Stimulated activated naive CD8-positive, alpha-beta T cell treated with anti-CD3 and anti-CD28 coated beads, Interleukin-15, amount 100 ng/mL, for 72 hours (primary cell): Measurements from ENCODE around the gene COL23A1.

Experiments used
- ATAC-seq: fragments of 150-1000 bp; cut with Tn5 transposase; 2 replicates; pipeline ENCODE4 v1.10.0; 2021; ENCODE audit warnings: mild to moderate bottlenecking, moderate library complexity
- DNase-seq, 2 donors: peaks; one replicate each; pipeline ENCODE4 v3.0.0; 2021 to 2022
- H3K27ac Mint-ChIP-seq, 2 donors: one replicate each; pipeline ENCODE4 v1.8.0; 2022; ENCODE audit warnings: mild to moderate bottlenecking in 2 of 2, mixed read lengths in 2 of 2, moderate library complexity in 2 of 2
- H3K27me3 Mint-ChIP-seq: one replicate; pipeline ENCODE4 v1.8.0; 2022; ENCODE audit warnings: mixed read lengths
- H3K4me1 Mint-ChIP-seq: one replicate; pipeline ENCODE4 v1.8.0; 2022; ENCODE audit warnings: mild to moderate bottlenecking, mixed read lengths
- H3K4me3 Mint-ChIP-seq, 2 donors: one replicate each; pipeline ENCODE4 v1.8.0; 2022; ENCODE audit warnings: mild to moderate bottlenecking in 2 of 2, mixed read lengths in 2 of 2, moderate library complexity in 1 of 2
- H3K9me3 Mint-ChIP-seq, 2 donors: one replicate each; pipeline ENCODE4 v1.8.0; 2022; ENCODE audit warnings: mixed read lengths in 2 of 2

The COL23A1 gene

GRCh38 chr5:178277346-178277745 lies 312.8 kb downstream of the COL23A1 start:
- no peak for ATAC-seq
- H3K27ac Mint-ChIP-seq: peak overlapping the region in 1 of 2 donors; percentile 57

GRCh38 chr5:178274781-178275537 lies 315.2 kb downstream of the COL23A1 start:
- Mint-ChIP-seq H3K9me3 (no peaks in the 10 kb centered on the region), H3K27ac (no peak overlapping the region), H3K4me1 (peaks cover 11% of the 10 kb centered on the region), H3K27me3 (peaks cover 11% of the 10 kb centered on the region), H3K4me3 (no peak overlapping the region)
- no peak for ATAC-seq
- DNase-seq: no peak

More at GRCh38 chr5:178277346-178277745, 312.8 kb downstream of the COL23A1 start:
- DNase-seq: no peak
- H3K4me3 Mint-ChIP-seq: no peak overlapping the region
- H3K9me3 Mint-ChIP-seq: no peaks in the 10 kb centered on the region
- H3K27me3 Mint-ChIP-seq: peaks cover 18% of the 10 kb centered on the region
- peaks cover 17% of the 10 kb centered on the region for H3K4me1 Mint-ChIP-seq

GRCh38 chr5:178273665-178274541 lies 316.3 kb downstream of the COL23A1 start:
- Mint-ChIP-seq H3K27ac (no peak overlapping the region), H3K9me3 (no peaks in the 10 kb centered on the region), H3K27me3 (peaks cover under 1% of the 10 kb centered on the region), H3K4me1 (peaks cover under 1% of the 10 kb centered on the region), H3K4me3 (no peak overlapping the region)
- ATAC-seq: peak; percentile 35
- no peak for DNase-seq

- no peak for ATAC-seq
- peak overlapping the region in 1 of 2 donors; percentile 67 for H3K27ac Mint-ChIP-seq
- no peak for DNase-seq
- H3K27me3 Mint-ChIP-seq: no peaks in the 10 kb centered on the region
- H3K4me1 Mint-ChIP-seq: no peaks in the 10 kb centered on the region
- H3K4me3 Mint-ChIP-seq: no peak overlapping the region
- H3K9me3 Mint-ChIP-seq: no peaks in the 10 kb centered on the region
Measured at GRCh38 chr5:178273041-178273440, 317.2 kb downstream of the COL23A1 start.

- H3K27me3 Mint-ChIP-seq: no peaks in the 10 kb centered on the region
- peak; percentile 22 for ATAC-seq
- H3K4me1 Mint-ChIP-seq: no peaks in the 10 kb centered on the region
- H3K27ac Mint-ChIP-seq: peak overlapping the region in 1 of 2 donors; percentile 67
- no peak for DNase-seq
- no peak overlapping the region for H3K4me3 Mint-ChIP-seq
- H3K9me3 Mint-ChIP-seq: no peaks in the 10 kb centered on the region
Measured at GRCh38 chr5:178272591-178272990, 317.6 kb downstream of the COL23A1 start.

GRCh38 chr5:178271726-178272479 lies 318.3 kb downstream of the COL23A1 start:
- Mint-ChIP-seq H3K4me1 (no peaks in the 10 kb centered on the region), H3K4me3 (no peak overlapping the region), H3K9me3 (no peaks in the 10 kb centered on the region), H3K27ac (no peak overlapping the region), H3K27me3 (no peaks in the 10 kb centered on the region)
- no peak for DNase-seq
- ATAC-seq: no peak

- no peaks in the 10 kb centered on the region for H3K27me3 Mint-ChIP-seq
Measured at GRCh38 chr5:178271231-178271630, 319.0 kb downstream of the COL23A1 start.

GRCh38 chr5:178269499-178269898 lies 320.7 kb downstream of the COL23A1 start:
- no peaks in the 10 kb centered on the region for H3K9me3 Mint-ChIP-seq
- H3K4me3 Mint-ChIP-seq: no peak overlapping the region
- DNase-seq (no peak), ATAC-seq (no peak)
- H3K4me1 Mint-ChIP-seq: no peaks in the 10 kb centered on the region
- H3K27me3 Mint-ChIP-seq: no peaks in the 10 kb centered on the region
- no peak overlapping the region for H3K27ac Mint-ChIP-seq

More at GRCh38 chr5:178271231-178271630, 319.0 kb downstream of the COL23A1 start:
- no peaks in the 10 kb centered on the region for H3K9me3 Mint-ChIP-seq
- ATAC-seq (no peak), DNase-seq (no peak)
- no peaks in the 10 kb centered on the region for H3K4me1 Mint-ChIP-seq
- no peak overlapping the region for H3K4me3 Mint-ChIP-seq
- peak overlapping the region in 1 of 2 donors; percentile 6 for H3K27ac Mint-ChIP-seq

- H3K9me3 Mint-ChIP-seq: peaks cover 4 to 10% of the 10 kb centered on the region in 2 donors
- H3K4me3 Mint-ChIP-seq: no peak overlapping the region
Measured at GRCh38 chr5:178267876-178268275, 322.3 kb downstream of the COL23A1 start.

GRCh38 chr5:178267245-178267644 lies 322.9 kb downstream of the COL23A1 start:
- Mint-ChIP-seq H3K4me3 (no peak overlapping the region), H3K27me3 (no peaks in the 10 kb centered on the region), H3K27ac (no peak overlapping the region), H3K4me1 (no peaks in the 10 kb centered on the region), H3K9me3 (peaks cover 4 to 16% of the 10 kb centered on the region in 2 donors)
- ATAC-seq: no peak
- no peak for DNase-seq

More at GRCh38 chr5:178267876-178268275, 322.3 kb downstream of the COL23A1 start:
- no peaks in the 10 kb centered on the region for H3K4me1 Mint-ChIP-seq
- no peaks in the 10 kb centered on the region for H3K27me3 Mint-ChIP-seq
- ATAC-seq: no peak
- H3K27ac Mint-ChIP-seq: no peak overlapping the region
- no peak for DNase-seq

- no peak overlapping the region for H3K27ac Mint-ChIP-seq
- H3K4me3 Mint-ChIP-seq: no peak overlapping the region
- ATAC-seq (no peak), DNase-seq (no peak)
- no peaks in the 10 kb centered on the region for H3K4me1 Mint-ChIP-seq
- H3K27me3 Mint-ChIP-seq: no peaks in the 10 kb centered on the region
- H3K9me3 Mint-ChIP-seq: peaks cover 4 to 17% of the 10 kb centered on the region in 2 donors
Measured at GRCh38 chr5:178266581-178266980, 323.6 kb downstream of the COL23A1 start.

- H3K9me3 Mint-ChIP-seq: peaks cover 4 to 17% of the 10 kb centered on the region in 2 donors
- H3K4me1 Mint-ChIP-seq: peaks cover 1% of the 10 kb centered on the region
- H3K4me3 Mint-ChIP-seq: no peak overlapping the region
- no peak overlapping the region for H3K27ac Mint-ChIP-seq
- ATAC-seq (no peak), DNase-seq (no peak)
- no peaks in the 10 kb centered on the region for H3K27me3 Mint-ChIP-seq
Measured at GRCh38 chr5:178265746-178266145, 324.4 kb downstream of the COL23A1 start.

GRCh38 chr5:178264044-178264443 lies 326.1 kb downstream of the COL23A1 start:
- peaks cover 6% of the 10 kb centered on the region for H3K4me1 Mint-ChIP-seq
- no peaks in the 10 kb centered on the region for H3K27me3 Mint-ChIP-seq
- H3K9me3 Mint-ChIP-seq: peaks cover 4 to 17% of the 10 kb centered on the region in 2 donors
- ATAC-seq: no peak
- no peak overlapping the region for H3K27ac Mint-ChIP-seq
- no peak overlapping the region for H3K4me3 Mint-ChIP-seq
- DNase-seq: no peak

GRCh38 chr5:178261666-178262600 lies 328.3 kb downstream of the COL23A1 start:
- H3K27me3 Mint-ChIP-seq: no peaks in the 10 kb centered on the region
- ATAC-seq (no peak), DNase-seq (no peak)
- peaks cover 4 to 17% of the 10 kb centered on the region in 2 donors for H3K9me3 Mint-ChIP-seq
- no peak overlapping the region for H3K4me3 Mint-ChIP-seq
- no peak overlapping the region for H3K27ac Mint-ChIP-seq
- peaks cover 9% of the 10 kb centered on the region for H3K4me1 Mint-ChIP-seq
